Pulmonary artery endothelial cell (primary cell): ENCODE results near the gene NPB. TPM values are rescaled to one million over a fixed set of nuclear protein-coding genes. Genes with fewer than 3 reads are reported as not detected.

Experiments used
- DNase-seq: peaks from one replicate; pipeline ENCODE4 v3.0.0-alpha.2; 2011; ENCODE audit warnings: low read depth, low spot score
- total RNA-seq: library from RNA; depleted of rRNA; stranded (reverse); fragments of >200 nt; gene quantifications from 2 replicates; pipeline ENCODE4 v1.2.3, GENCODE V29; 2014

NPB gene
- total RNA-seq, 1 donor from 2014 or later, result 0.20 TPM

DNA sequence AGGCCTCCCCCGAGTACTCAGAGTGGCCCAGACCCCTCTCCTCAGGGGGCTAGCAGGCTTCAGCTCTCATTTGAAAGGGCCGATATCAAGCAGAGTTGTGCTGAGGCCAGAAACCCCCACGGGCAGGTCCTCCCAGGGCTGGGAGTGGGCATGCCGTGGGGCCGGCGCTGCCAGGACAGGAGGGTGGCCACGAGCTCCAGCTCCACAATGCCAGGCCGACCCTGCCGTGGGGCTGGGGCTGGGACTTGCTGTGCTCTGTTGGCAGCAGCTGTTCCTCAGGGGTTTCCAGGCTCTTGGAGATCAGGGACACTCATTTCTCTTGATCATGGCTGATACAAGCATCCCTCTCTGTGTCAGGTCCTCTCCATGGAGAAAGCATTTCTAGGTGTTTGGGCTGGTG lies 3.2 kb upstream of the NPB start:
- no peak for DNase-seq

DNA sequence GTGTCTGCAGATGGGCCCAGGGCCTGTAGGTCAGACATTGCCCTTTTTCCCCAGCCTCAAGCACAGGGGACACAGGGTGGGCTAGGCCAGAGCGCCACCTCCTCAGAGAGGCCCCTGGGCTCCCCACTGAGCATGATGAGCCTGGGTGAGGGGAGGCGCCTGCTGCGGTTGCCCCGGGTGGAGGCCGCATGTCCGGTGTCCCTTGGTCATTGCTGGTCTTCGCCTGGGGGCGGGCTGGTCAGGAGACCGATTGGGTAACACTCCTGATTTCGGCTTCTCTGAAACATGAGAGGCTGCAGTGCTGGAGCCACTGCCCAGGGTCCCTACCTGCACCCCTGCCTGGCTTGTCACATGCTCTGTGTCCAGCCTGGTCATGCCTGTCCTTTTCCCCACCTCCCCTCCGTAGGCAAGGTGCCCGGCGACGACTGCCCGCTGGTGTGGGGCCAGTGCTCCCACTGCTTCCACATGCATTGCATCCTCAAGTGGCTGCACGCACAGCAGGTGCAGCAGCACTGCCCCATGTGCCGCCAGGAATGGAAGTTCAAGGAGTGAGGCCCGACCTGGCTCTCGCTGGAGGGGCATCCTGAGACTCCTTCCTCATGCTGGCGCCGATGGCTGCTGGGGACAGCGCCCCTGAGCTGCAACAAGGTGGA lies 2.4 kb upstream of the NPB start:
- DNase-seq, result no peak

DNA sequence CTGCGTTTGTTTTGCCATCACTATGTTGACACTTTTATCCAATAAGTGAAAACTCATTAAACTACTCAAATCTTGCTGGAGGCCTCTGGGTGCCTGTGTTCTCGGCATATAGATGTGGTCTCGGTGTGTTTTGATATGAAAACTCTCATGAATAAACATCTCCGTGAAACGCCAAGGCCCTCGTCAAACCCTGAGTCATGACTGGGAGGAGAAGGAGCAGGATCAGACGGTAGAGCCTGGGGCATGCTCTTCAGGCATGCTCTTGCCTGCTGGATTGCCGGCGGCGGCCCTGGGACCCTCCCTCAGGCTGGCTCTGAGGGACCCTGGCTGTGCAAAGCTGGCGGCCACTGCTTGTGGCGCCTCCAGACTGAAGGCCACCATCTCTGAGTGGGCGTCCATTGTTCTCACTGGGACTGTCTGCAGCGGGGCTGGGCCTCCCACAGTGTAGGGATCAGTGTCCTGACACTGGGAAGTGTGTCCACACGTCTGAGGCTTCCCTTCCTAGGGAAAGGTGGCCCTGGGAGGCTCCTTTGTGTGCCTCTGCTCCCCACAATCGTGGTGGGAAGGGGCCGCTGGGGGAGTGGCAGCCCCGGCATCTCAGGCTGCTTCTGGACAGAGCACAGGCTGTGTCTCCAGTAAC lies 1.7 kb upstream of the NPB start:
- no peak for DNase-seq

DNA sequence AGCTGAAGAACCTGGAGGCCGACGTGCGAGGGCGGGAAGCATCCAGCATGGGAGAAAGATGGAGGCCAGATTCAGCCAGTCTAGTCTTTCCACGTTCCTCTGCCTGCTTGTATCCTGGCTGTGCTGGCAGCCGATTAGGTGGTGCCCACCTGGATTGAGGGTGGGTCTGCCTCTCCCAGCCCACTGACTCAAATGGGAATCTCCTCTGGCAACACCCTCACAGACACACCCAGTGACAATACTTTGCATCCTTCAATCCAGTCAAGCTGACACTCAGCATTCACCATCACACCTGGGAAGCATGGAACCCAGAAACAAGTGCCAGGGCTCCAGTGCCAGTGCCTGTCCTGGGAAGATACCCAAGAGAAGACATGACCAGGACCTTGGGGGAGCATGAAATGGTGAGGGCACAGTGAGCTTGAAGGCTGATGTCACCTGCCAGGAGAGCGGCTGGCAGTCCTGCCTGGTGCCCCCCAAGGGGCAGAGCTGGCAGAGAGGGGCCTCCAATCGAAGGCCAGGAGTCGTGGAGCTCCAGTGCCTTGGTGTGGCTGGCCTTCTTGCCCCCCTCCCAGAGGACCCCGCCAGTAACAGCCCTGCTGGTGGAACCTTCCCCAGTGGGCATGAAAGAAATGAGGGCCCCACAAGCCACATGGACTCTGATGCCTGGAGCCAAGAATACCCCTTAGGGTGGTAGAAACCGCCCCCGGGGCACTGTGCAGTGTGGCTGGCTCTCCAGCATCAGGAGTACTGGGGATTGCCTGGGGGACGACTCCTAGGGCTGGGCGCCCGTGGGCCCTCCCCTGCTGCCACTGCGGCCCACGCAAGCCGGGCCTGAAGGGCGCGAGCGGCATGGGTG lies 643 bp upstream of the NPB start:
- DNase-seq, result no peak

DNA sequence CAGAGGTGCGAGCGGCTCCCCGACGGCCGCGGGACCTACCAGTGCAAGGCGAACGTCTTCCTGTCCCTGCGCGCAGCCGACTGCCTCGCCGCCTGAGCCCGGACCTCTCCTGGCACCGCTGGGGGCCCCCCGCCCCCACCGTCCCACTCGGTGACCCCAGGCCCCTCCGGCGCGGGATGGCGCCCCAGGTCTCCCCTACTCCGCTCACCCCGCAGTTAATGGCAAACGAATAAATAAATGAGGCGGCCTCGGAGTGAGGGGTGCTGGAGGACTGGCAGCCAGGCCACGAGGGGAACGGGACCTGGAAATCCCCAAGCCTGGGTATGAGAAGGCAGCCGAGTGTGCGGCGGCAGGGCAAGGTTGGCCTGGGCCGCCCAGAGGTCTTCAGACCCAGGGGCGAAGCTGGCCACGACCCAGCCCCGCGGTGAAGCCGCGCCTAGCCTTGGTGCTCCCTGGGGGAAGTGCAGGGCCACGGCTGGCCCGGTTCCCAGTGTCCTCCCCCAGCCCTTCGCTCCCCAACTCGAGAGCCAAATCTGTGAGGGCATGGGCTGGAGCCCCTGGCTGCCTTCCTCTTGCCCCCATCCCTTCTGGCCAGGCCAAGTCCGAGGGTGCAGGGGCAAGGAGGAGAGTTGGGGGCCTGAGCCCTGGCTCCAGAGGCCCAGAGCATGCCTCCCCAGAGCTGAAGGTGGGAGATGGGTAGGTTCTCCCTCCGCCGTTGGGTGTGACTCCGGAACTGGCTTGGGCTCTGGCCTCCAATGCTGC lies 796 bp downstream of the NPB start:
- no peak for DNase-seq

DNA sequence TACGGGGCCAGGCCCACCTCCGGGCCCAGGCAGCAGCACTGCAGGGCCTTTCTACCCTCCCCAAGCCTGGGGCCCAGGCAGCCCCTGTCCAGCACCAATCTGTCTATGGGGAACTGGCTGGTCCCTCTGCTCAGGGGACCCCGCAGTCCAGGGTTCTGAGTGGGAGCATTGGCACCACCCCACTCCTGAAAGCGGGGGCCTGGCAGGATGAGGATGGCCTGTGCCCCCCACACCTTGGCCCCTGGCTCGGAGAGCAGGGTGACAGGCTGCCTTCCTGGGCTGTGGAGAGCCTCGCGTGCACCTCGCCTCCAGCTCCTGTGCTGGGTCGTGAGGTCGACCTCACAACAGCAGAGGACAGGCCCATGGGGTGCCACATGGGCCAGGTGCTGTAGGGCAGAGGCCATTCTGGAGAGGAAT lies 1.4 kb downstream of the NPB start:
- no peak for DNase-seq

DNA sequence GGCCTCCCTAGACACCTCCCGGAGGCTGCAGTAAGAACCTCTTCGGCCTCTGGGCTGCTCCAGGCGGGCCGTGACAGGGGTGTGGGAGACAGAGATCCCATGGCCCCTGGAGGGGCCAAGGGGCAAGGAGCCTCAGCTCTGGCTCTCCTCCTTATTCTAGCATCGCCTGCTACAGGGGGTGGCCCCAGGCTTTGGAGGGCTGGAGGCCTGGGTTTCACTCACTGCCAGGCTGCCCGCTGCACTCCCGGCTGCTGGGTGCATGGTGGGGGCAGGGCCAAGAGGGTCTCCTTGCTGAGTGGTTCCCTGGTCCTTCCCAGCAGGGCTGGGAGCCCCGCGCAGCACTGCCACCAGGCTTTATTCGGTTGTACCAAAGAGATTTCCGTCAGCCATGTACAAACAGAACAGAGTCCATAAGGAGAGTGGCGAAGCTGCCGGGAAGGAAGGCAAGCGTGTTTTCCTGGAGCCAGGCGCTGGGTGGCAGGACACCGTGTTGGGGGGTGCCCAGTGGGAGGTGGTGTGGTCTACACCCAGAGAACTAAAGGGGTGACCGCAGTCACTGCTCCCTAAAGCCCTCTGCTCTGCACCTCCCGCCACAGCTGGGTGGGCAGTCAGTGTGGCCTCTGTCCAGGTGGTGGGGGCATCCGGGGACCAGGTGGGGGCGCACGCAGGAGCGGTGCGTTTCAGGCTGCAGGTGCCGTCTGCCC lies 2.0 kb downstream of the NPB start:
- no peak for DNase-seq

DNA sequence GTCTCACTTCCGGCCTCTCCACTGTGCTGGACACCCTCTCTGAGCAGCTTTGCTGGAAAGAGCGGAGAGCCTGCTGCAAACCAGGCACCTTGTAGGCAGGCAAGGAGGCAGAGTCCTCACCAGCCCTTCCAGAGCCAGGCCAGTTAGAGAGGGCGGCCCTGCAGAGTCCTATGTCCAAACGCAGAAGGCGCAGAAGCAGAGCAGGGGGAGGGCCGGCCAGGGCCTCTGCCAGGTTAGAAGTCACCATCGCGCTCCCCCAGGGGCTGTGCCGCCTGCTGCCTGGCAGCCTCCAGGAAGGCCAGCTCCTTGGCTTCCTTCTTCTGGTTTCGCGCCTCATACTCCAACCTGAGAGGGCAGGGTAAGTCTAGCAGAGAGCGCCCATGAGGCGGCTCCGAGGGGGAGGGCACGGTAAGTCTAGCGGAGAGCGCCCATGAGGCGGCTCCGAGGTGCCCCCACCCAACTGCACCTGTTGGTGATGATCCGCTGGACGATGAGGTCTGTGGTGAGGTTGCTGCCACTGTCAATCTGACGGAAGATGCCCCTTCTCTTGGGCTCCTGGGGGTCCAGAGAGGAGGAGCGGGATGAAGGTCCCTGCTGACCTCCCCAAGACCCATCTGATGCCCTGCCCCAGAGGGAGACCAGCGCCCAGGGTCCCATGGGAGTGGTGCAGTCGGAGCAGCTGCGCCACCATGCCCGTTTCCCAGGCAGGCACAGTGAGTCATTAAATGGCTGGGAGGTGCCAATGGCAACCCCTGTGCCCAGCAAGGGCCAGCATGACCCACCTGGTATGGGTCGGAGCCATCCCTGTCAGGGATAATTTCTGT lies 2.8 kb downstream of the NPB start:
- DNase-seq, result no peak

DNA sequence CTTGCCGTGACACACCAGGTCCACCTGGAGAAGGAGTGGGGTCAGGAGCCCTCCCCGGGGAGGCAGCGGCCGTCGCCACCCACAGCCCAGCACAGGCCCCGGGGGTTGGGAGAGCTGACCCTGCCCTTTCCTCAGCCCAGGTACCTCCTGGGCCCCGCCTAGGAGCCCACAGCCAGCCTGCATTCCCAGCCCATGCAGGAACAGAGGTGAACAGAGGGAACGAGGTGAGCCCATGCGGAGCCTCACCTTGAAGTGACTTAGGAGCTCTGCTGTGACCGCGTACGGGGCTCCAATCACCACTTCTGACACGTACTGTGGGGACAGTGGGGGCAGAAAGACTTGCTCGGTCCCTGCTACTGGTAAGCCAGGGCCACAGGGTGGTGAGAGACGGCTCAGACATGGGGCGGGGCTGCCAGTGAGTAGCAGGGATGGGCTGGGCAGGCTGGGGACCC lies 3.4 kb downstream of the NPB start:
- no peak for DNase-seq

DNA sequence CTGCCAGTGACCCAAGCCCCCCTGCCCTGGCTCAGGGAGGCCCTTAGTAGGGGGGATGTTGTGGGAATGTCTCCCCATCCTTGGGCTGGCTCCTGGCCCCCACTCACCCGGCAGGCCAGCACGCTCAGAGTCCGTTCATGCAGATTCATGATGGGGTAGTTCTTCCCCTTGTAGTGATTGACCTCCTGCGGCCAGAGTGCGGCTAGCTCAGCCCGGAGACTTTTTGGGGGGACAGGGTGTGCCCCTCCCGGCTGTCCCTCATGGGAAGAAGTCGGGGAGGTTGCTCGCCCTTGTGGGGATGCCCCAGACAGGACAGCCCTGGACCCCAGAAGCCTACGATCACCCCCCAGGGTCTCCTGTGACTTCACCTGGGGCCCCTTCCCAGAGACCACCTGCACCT lies 4.0 kb downstream of the NPB start:
- DNase-seq, result no peak

DNA sequence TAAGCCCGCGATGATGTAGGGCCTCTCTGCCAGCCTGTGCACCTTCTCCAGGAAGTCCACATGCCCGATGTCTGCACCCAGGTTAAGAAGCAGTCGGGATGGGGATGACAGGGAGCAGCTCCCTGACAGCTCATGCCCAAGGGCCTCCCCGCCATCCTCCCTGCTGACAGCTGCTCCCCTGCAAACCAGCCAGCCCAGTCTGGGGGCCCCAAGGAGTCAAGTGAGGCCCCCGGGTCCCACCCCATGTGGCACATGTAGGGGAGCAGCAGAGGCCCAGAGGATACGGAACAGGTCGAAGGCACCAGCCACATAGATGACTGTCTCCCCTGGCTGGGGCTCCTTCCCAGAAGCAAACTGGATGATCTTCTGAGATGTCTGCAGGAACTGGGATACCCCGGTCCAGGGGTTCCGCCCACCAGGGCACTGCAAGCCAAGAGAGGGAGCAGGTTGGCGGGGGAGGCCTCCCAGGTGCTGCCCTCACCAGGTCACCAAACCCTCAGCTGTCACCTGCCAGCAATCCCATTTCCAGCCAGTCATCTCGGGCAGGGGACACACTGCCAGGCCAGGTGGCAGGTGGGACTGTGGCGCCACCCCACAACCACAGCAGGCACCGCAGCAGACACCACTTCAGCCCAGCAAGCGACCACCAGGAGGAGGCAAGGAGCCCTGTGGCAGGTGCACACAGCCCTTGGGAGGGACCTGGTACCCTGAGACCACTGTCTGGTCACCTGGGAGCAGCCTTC lies 4.6 kb downstream of the NPB start:
- no peak for DNase-seq

DNA sequence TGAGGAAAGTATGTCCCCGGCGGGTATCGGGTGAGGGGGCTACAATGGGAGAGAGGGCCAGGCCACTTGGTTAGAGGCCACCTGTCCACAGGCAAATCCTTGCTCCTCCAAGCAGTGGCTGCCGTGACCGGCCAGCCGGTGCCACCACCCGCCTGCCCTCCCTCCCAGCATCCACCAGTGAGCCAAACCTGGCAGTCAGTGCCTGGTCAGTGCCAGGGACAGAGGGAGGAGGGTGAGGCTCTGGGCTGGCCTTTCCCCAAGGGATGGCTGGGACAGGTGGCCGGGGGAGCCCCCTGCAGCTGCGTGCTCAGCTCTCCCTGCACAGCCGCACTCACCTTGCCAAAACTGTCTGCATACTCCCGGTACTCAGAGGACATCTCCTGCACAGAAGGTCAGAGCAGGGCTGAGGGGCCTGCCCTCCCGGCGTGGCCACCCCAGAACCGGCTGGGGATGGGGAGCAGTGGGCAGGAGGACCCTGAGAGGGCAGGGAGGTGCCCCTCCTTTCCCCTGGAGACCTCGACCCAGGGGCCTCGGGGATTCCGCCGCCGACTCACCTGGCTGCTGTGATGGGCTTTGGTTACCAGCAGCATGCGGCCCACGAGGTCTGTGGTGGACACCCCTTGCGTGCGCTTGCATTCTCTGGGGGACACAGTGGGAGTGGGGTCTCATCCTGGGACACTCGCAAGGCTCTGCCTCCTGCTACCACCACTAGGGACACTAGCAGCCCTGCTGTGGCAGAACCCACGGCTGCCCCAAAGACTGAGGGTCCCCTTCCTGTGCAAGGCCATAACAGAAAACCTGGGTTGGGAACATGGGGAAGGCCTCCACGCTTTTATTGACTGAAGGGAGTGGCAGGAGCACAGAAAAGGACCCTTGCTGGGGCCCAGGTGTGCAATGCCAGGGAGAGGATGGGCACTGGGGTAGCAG lies 5.4 kb downstream of the NPB start:
- DNase-seq, result no peak

DNA sequence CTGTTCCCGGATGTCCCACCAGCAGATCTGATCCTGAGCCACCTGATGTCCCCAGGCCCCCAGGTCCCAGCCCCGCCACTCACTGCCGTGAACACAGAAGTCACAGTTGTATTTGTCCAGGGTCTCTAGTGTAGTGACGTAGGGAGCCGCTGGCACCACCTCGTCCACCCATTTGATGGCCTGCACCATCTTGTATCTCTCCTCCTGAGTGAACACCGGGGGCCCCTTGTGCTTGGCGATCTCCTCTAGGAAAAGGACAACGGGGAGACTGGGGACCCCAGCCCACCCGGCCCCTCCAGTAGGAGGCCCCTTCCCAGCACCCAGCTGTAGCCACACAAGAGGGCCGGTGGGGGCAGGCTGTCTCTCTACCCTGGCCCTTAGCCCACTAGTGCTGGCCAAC lies 6.8 kb downstream of the NPB start:
- no peak for DNase-seq

DNA sequence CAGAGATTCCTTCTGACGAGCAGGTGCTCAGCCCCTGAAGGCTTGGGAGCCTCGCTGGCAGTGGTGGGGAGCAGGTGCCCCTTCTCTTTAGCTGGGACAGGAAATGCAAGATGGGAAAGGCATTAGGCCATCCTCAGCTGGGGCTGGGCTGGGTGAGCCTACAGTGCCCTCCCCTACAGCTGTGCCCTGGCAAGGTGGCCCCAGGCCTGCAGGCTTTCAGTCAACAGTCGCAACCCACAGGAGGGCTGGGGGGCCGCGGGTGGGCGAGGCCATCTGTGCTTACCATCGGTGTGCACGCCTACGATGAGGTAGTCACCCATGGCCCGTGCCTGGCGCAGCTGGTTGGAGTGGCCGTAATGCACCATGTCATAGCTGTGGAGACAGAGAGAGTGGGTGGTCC lies 7.2 kb downstream of the NPB start:
- no peak for DNase-seq

DNA sequence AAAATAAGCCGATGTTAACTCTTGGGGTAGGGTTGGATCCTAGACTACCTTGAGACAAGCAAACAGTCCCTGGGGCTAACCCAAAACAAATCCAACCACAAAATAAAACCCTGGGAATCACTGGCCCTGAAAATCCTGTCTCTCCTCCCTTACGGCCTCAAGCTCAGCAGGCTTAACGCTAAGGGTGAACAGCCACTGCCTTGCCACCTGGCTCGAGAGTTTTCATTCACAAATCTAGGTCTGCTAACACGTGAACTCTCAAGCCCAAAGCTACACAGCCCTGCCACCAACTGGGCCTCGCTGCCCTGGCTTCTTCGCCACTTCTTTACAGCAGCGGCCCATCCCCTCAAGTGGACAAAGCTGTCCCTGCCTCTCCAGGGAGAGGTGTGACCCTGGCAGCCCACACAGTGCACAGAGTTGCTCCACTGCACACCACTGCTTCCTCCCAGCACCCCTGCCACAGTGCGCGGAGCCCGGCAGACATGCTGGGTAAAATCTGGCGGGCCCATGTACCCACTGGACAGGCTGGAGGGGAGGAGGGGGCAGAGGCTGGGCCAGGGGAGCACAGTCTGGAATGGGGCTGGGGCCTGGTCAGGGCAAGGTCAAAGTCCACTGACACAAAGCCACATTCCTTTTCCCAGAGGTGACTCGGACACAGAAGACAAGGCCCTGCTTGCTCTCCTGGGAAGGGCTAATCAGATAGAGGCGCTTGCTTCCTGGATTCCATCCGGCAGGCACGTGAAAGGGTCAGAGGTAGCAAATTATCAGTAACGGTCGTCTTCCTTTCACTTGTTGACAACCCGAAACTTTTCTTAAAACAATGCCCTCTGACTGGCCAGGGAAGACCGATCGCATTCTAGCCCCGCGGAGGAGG lies 8.2 kb downstream of the NPB start:
- no peak for DNase-seq

DNA sequence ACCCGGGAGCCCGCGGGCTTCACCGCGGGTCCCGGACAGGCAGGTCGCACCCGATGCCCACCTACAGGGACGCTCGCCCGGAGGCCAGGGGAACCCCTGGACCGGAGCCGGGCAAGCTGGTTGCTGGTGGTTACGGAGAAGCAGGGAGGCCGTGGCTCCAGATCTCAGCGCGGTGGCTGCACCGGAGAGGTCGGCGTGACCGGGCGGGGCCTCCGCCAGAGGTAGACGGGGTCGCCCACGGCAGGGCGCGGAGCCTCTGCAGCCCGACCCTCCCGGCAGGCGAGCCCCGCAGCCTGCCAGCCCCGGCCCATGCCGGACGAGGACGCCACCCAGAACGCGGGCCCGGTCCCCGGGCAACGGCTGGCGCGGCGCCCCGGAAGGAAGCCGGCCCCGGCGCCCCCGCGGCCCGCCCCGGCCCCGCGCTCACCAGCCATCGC lies 8.8 kb downstream of the NPB start:
- DNase-seq, result no peak

DNA sequence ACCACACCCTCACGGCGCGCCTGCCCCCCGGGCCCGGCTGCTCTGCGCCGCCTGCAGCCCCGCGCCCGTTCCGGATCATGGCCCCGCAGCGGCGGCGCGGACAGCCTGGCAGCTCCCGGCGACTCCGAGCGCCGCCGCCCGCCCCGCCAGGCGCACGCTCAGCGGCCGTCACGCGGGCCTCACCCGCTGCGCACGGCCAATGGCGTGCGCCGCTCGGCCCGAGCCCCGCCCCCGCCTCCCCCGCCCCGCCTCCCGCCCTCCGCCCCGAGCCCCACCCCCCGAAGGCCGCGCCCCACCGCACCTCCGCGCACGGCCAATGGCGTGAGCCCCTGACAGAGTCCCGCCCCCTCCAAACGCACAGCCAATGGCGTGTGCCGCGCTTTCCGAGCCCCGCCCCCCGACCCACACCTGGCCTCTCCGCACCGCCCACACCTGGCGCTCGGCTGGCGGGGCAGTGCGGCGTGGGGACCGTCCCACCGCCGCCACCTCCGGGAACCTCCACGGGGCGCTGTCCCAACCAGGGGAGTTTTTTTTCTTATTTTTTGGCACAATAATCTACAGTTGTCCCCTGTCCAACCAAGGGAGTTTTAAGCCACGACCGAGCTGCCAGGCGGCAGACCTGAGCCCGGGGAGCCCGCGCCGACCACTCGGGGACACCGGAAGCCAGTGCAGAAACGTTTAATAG lies 9.4 kb downstream of the NPB start, which contains the start of gene PCYT2:
Gene PCYT2 (minus strand): TSS at position 123 of the 685 bp plus-strand sequence. CDS start 44 bp downstream, at position 79.
- peak; percentile 37 for DNase-seq
